Measurements from ENCODE around the gene TRMU. TPM values are rescaled to one million over a fixed set of nuclear protein-coding genes. Genes with fewer than 3 reads are reported as not detected.

Gene TRMU
- total and polyA plus RNA-seq, 4 donors, result 14.3 to 34.4 (median 18.6) TPM

GRCh38 chr22:46391486-46392136 is 56.1 kb downstream of the TRMU start (continued):
- TF ChIP-seq JUND (IDR thresholded peaks at IDR 0.05) (no peak), TAF1 (conservative IDR thresholded peaks at IDR 0.05) (no peak), YY1 (IDR thresholded peaks at IDR 0.05) (no peak), EGR1 (IDR thresholded peaks at IDR 0.05; ENCODE audit: low read depth in 2 of 2) (no peak), SP1 (IDR thresholded peaks at IDR 0.05) (no peak), CTCF (IDR thresholded peaks at IDR 0.05; ENCODE audit: low read depth, low read length, missing input control) (no peak), HNF4A (conservative IDR thresholded peaks at IDR 0.05) (no peak), HNF4G (IDR thresholded peaks at IDR 0.05) (no peak)

- no peak for DNase-seq (ENCODE audit: low spot score)
- H3K9me3 ChIP-seq (ENCODE audit: control insufficient read depth in 4 of 4, low read length in 3 of 4), result no peaks in the 10 kb centered on the region
- no peak overlapping the region for H3K9ac ChIP-seq (ENCODE audit: low read depth in 1 of 2, low read length in 2 of 2)
- TF ChIP-seq EGR1 (IDR thresholded peaks at IDR 0.05; ENCODE audit: low read depth in 2 of 2), result no peak
- TF ChIP-seq TAF1 (conservative IDR thresholded peaks at IDR 0.05), result no peak
- no peak for TF ChIP-seq RAD21 (IDR thresholded peaks at IDR 0.05)
- no peak for TF ChIP-seq ATF3 (IDR thresholded peaks at IDR 0.05)
- TF ChIP-seq SP1 (IDR thresholded peaks at IDR 0.05), result no peak
- no peak for TF ChIP-seq FOXA2 (IDR thresholded peaks at IDR 0.05)
- TF ChIP-seq CTCF (IDR thresholded peaks at IDR 0.05; ENCODE audit: low read depth, low read length, missing input control), result no peak
- no peak for TF ChIP-seq YY1 (IDR thresholded peaks at IDR 0.05)
- TF ChIP-seq, protein P1, sequence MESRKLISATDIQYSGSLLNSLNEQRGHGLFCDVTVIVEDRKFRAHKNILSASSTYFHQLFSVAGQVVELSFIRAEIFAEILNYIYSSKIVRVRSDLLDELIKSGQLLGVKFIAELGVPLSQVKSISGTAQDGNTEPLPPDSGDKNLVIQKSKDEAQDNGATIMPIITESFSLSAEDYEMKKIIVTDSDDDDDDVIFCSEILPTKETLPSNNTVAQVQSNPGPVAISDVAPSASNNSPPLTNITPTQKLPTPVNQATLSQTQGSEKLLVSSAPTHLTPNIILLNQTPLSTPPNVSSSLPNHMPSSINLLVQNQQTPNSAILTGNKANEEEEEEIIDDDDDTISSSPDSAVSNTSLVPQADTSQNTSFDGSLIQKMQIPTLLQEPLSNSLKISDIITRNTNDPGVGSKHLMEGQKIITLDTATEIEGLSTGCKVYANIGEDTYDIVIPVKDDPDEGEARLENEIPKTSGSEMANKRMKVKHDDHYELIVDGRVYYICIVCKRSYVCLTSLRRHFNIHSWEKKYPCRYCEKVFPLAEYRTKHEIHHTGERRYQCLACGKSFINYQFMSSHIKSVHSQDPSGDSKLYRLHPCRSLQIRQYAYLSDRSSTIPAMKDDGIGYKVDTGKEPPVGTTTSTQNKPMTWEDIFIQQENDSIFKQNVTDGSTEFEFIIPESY (IDR thresholded peaks at IDR 0.05), result no peak
- TF ChIP-seq GABPA (IDR thresholded peaks at IDR 0.05 in 1 of 2, conservative IDR thresholded peaks at IDR 0.05 in 1 of 2), result no peak
- no peak for TF ChIP-seq FOXA1 (IDR thresholded peaks at IDR 0.05)
- TF ChIP-seq HNF4A (conservative IDR thresholded peaks at IDR 0.05), result no peak
- no peak for TF ChIP-seq HNF4G (IDR thresholded peaks at IDR 0.05)
- no peak for TF ChIP-seq RXRA (IDR thresholded peaks at IDR 0.05)
- TF ChIP-seq, protein P2, sequence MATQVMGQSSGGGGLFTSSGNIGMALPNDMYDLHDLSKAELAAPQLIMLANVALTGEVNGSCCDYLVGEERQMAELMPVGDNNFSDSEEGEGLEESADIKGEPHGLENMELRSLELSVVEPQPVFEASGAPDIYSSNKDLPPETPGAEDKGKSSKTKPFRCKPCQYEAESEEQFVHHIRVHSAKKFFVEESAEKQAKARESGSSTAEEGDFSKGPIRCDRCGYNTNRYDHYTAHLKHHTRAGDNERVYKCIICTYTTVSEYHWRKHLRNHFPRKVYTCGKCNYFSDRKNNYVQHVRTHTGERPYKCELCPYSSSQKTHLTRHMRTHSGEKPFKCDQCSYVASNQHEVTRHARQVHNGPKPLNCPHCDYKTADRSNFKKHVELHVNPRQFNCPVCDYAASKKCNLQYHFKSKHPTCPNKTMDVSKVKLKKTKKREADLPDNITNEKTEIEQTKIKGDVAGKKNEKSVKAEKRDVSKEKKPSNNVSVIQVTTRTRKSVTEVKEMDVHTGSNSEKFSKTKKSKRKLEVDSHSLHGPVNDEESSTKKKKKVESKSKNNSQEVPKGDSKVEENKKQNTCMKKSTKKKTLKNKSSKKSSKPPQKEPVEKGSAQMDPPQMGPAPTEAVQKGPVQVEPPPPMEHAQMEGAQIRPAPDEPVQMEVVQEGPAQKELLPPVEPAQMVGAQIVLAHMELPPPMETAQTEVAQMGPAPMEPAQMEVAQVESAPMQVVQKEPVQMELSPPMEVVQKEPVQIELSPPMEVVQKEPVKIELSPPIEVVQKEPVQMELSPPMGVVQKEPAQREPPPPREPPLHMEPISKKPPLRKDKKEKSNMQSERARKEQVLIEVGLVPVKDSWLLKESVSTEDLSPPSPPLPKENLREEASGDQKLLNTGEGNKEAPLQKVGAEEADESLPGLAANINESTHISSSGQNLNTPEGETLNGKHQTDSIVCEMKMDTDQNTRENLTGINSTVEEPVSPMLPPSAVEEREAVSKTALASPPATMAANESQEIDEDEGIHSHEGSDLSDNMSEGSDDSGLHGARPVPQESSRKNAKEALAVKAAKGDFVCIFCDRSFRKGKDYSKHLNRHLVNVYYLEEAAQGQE (IDR thresholded peaks at IDR 0.05), result no peak
- no peak for TF ChIP-seq NR2F2 (IDR thresholded peaks at IDR 0.05)
- no peak for TF ChIP-seq JUND (IDR thresholded peaks at IDR 0.05)
- no peak for TF ChIP-seq MAX (IDR thresholded peaks at IDR 0.05)
- no peaks in the 10 kb centered on the region for H3K36me3 ChIP-seq (ENCODE audit: control insufficient read depth in 4 of 4, insufficient read depth in 3 of 4, low read depth in 1 of 4, low read length in 3 of 4)
- 90% methylated on average over 16 of the region's 16 CpGs for WGBS
- H3K27ac ChIP-seq (ENCODE audit: low read depth in 1 of 2, low read length in 2 of 2), result no peak overlapping the region
- peaks cover 0 to 4% (median 0%) of the 10 kb centered on the region in 4 donors for H3K4me1 ChIP-seq (ENCODE audit: control insufficient read depth in 4 of 4, insufficient read depth in 4 of 4, low read length in 3 of 4)
- no peak overlapping the region for H3K4me3 ChIP-seq (ENCODE audit: low read depth in 1 of 3, low read length in 3 of 3)
- H3K27me3 ChIP-seq (ENCODE audit: control insufficient read depth in 4 of 4, insufficient read depth in 4 of 4, low read length in 3 of 4), result no peaks in the 10 kb centered on the region
Measured at GRCh38 chr22:46392137-46392844, 56.8 kb downstream of the TRMU start.

Data from liver (tissue), 9 donors.